HG03045 (cell line): ENCODE data around the gene PDE4D.
"Not testable (repeated sequence)": the region's sequence is repeated elsewhere in the genome, so short reads cannot be mapped to it uniquely, and the experiment has no call there.

Experiments
- ATAC-seq: cut with Tn5 transposase; IDR thresholded peaks from one replicate; pipeline ENCODE4 v1.9.1; 2021; ENCODE audit warnings: mild to moderate bottlenecking, moderate library complexity; ENCODE audit not compliant: unreplicated experiment

Gene PDE4D

DNA sequence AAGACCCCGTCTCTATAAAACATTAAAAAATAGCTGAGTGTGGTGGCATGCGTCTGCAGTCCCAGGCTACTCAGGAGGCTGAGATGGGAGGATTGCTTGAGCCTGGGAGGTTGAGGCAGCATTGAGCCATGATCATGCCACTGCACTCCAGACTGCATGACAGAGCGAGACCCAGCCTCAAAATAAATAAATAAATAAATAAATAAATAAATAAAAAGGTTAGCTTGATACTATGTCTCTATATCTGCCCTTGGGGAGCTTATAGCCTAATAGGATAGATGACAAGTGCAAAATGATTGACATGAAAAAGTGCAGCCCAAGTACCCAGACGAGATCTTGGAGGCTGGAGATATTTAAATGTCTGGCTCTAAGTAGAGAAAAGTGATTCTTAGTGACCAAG, 122.6 kb downstream of the PDE4D start:
- ATAC-seq, result no peak

DNA sequence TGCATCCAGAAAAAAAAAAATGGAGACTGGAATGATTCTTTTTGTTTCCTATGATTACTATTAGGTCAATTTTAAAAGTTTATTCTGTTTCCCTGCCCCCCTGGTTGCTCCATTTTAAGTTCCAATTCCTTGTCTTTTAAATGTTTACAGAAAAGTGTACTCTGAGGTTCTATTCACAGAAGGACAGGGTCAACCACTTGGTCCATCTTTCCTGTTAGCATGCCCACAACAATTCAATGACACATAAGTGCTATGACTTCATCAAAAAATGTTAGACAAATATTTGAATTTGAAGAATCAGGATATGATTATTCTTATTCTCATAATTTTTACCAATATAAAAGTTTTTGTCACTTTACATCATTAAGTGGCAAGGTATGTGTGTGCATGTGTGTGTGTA, 123.7 kb downstream of the PDE4D start:
- ATAC-seq, result no peak

GRCh38 chr5:59769041-59769360, 124.5 kb downstream of the PDE4D start:
- no peak for ATAC-seq

DNA sequence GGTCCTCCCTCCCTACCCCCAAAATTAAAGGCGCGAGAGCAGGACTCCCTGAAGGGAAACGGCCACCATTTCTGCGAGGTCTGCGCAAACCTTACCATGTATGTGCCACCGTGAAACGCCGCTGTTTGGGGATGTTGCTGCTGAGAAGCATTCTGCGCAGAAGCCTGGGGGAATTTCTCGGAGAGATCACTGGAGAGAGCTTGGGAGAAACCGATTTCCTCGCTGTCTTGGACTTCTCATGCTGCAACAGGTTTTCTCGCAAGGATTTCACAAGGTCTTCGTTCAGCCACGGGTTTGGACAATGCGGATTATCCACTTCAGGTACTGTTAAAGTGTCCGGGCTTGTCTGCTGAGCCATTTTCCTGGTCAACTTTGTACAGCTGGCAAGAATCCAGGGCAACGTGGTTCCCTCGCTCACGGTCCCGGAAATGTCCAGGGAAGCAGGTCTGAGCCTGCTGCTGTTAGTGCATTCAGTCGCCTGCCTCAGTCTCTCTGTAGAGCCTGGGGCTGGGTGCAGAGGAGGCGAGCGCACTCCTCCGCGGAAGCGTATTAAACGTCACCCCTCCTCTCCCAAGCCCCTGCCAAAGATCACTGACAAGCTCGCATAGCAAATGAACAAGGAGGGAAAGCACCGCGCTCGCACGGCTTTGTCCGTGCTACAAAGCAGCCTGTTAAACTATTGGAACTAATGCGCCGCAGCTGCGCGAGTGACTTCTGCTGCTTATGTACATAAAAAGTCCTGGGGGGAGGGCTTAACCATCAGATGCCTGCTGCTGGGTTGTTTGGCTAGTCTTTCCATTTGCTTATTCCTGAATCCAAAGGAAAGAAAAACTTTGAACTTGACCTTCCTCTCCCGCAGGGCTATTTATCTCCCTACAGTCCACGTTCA, 125.1 kb downstream of the PDE4D start:
- no peak for ATAC-seq

DNA sequence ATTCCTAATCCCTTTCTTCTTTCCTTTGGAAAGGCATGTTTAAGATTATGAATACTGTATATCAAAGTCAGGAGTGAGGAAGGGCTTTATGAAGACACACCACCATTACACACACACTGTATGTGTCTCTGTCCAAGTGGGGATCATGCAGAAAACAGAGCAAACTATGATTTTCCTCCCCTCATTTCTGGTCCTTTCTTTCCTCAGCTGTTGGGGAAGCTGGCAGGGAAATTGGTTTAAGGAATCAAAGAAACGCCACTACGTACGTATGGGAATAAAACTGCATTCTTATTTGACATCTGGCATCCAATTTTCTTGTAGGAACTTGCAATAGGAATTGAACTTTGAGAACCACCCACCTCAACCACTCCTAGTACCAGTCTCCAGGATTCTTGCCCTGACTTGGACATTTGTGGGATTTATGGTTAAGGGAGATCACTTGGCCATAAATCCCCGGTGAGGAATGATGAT, 125.8 kb downstream of the PDE4D start:
- ATAC-seq, result no peak

DNA sequence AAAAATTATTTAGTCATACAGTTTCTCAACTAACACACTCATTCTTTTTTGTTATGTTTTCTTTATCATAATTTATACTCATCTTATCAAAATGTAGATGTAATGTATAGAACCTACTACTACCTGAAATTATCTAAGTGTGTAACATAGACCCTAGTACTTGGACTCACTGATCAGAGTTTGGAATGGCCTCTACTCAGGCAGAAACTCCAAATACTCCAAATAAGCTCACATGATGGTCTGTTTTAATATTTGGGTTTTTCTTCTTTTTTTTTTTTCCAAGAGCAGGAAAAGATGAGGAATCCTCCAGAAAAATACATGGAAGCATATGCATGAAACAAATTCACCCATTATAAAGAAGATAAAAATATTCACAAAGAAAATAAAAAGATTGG, 126.3 kb downstream of the PDE4D start:
- no peak for ATAC-seq

DNA sequence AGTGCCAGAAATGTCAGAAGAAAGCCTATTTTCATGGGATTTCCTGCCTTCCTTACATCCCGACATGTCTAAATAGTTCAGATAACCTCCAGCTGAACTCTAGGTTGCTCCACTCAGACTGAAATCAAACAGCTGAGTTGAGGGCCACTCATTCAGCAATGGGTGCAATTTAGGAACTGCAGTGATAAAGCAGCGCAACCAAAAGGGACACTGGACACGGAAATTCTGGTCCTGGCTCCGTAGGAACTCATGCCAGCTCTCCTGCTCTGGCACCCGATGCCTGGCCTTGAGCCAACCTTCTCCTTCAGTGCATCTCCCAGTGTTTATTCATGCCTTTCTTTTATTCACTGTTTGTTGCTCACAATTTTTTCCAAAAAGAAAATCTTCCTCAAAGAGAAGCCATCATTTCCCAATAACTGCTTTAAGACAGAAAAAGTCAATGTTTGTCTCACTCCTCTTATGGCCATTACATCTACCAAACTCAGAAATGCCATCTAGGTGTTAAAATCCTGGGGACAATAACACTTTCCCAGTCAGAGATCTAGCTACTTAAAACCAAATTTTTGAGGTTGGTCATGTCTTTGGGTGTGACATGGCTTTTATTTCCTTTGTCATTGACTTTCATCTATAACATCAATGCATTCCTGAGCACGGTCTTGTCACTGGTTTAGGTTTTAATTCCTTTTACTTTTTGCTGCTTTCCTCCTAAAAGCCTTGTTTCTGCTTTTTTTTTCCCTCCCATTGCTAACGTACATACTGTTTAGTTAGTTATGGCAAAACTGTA, 126.9 kb downstream of the PDE4D start:
- no peak for ATAC-seq

GRCh38 chr5:59765446-59765845, 128.1 kb downstream of the PDE4D start:
- no peak for ATAC-seq

- no peak for ATAC-seq
Measured at GRCh38 chr5:59764361-59764760, 129.2 kb downstream of the PDE4D start.

GRCh38 chr5:59763541-59763940, 130.0 kb downstream of the PDE4D start:
- ATAC-seq, result no peak

- ATAC-seq, result not testable (repeated sequence)
Measured at GRCh38 chr5:59762232-59762631, 131.3 kb downstream of the PDE4D start.

- no peak for ATAC-seq
Measured at GRCh38 chr5:59760785-59761348, 132.7 kb downstream of the PDE4D start.

DNA sequence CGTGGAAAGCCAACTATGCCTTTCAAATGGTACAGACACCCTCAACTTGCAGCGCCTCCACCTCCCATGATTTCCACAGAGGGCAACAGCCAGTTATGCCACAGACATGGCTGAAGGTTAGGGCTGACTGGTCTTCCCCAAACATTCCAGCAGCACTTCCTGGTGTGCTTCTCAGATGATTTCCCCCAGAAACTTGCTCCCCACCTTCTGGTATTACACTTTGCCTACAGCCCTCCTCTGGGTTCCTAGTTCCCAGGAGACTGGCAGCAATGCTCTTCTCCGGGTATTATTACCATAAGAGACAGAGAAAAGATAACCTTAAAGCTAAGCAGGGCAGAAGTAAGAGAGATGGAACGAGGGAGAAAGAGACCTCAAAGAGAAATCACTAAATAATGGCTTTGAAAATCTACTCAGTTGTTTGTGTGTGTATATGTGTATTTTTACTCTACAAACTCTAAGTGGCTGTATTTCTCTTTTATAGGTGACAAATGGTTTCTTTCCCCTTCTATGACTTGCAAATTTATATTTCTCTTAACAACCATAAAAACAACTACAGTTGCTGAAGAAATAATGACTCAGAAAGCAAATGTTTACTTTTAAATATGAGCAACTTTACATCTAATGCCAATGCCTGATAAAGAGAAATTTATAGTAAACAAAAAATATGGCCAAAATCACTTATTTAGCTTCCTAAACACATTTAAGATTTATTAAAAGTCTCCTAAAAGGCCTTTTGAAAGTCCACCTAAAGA, 133.8 kb downstream of the PDE4D start:
- ATAC-seq, result no peak

GRCh38 chr5:59758566-59758965, 135.0 kb downstream of the PDE4D start:
- no peak for ATAC-seq

DNA sequence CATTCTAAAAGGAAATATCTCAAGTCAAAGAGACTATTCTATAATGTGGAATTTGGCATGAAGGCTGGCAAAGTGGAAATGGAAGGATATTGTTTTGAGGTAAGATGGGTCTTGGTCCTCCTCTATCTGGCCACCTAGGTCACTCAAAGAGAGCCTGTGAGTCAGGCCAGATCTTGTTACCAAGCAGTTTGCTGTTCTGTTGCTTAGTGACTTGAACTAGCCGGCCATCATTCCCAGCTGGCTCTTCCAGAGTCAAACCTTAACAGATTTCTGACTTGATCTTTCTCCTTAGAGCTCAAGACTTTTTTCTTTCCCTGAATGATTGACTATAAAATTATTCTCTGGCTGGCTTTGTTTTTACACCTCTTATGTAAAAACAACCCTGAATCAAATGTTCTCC, 136.1 kb downstream of the PDE4D start:
- ATAC-seq, result no peak

GRCh38 chr5:59756373-59757035, 137.0 kb downstream of the PDE4D start:
- ATAC-seq, result no peak

DNA sequence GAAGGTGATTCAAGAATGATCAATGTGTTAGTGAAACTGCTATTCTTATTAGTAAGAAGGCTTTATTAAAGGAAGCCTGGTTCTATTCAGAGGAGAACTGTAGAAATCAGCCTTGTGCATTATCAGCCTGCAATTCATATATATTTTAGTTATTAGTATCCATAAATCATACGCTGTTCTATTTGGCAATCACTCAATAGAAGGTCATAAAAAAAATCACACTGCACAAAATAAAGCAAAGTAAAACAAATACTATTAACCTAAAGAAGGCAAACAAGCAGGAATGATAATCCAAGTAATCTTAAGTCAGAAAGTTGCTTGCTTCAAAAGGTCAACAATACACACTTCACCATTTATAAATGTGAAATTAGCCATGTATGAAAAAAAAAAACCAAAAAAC, 138.1 kb downstream of the PDE4D start:
- no peak for ATAC-seq

- no peak for ATAC-seq
Measured at GRCh38 chr5:59753599-59753998, 139.9 kb downstream of the PDE4D start.

GRCh38 chr5:59749782-59750520, 143.6 kb downstream of the PDE4D start:
- ATAC-seq, result no peak
